ENCODE measurements around the gene ABL2.
A peak's percentile ranks its signal among the peaks of the same experiment; 100 is the strongest.

Gene ABL2

GRCh38 chr1:179129702-179130473 is 99.6 kb downstream of the ABL2 start:
- H3K4me3 ChIP-seq (ENCODE audit: low read depth, low read length): peak overlapping the region; percentile 54
- TF ChIP-seq POLR2A (IDR thresholded peaks at IDR 0.05; ENCODE audit: extremely low read depth, insufficient read length) (no peak), MAX (IDR thresholded peaks at IDR 0.05; ENCODE audit: low read depth, low read length) (peak; percentile 52; the same call in 1 of the 2 replicates)
- peak; percentile 73 for DNase-seq (ENCODE audit: low read depth)

DNA sequence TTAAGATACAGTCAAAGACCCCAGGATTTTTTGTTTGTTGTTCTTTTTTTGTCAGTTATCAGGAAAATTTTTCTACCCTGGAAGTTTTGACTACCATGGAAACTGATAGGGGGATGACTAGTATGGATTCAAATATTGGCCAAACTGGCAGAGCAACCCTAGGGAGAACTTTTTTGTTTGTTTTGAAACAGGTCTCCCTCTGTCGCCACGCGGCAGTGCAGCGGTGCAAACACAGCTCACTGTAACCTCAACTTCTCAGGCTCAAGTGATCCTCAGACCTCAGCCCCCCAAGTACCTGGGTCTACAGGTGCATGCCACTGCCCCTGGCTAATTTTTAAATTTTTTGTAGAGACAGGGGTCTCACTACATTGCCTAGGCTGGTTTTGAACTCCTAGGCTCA is 101.0 kb downstream of the ABL2 start:
- no peak for DNase-seq (ENCODE audit: low read depth)
- TF ChIP-seq CTCF (IDR thresholded peaks at IDR 0.05; ENCODE audit: low read depth, low read length): no peak
- TF ChIP-seq POLR2A (IDR thresholded peaks at IDR 0.05; ENCODE audit: extremely low read depth, insufficient read length): no peak
- TF ChIP-seq MAX (IDR thresholded peaks at IDR 0.05; ENCODE audit: low read depth, low read length): no peak
- TF ChIP-seq MYC (IDR thresholded peaks at IDR 0.05; ENCODE audit: low read depth, low read length): no peak
- no peak overlapping the region for H3K4me3 ChIP-seq (ENCODE audit: low read depth, low read length)

DNA sequence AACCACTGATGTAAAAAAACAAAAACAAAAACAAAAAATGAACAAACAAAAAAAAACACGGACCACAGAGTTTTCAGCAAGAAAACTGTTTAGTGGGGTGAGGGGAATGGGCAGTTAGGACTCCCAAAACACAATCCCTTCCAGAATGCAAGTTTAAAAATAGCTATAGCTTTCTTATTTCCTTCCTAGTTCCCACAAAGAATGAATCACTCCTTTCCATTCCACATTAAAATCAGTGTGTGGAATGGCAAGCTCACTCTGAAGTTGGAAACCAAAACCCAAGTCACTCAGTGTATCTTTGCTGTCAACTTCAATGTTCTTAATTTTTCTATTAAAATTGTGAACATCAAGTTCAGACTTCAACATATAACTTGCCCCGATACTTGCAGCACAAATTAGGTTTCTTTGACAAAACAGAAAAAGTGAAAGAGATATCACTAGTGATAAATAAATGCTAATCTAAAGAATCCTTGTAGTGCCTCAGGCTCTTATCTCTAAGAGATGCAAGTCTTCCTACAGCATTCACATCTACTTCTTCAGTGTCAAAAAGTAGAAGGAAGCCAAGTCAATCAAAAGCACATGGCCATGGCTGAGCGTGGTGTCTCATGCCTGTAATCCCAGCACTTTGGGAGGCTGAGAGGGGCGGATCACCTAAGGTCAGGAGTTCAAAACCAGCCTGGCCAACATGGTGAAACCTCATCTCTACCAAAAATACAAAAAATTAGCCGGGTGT is 102.1 kb downstream of the ABL2 start:
- H3K4me3 ChIP-seq (ENCODE audit: low read depth, low read length): no peak overlapping the region
- DNase-seq (ENCODE audit: low read depth): no peak
- TF ChIP-seq CTCF (IDR thresholded peaks at IDR 0.05; ENCODE audit: low read depth, low read length) (no peak), POLR2A (IDR thresholded peaks at IDR 0.05; ENCODE audit: extremely low read depth, insufficient read length) (no peak)

GRCh38 chr1:179126338-179127060 is 103.0 kb downstream of the ABL2 start:
- no peak overlapping the region for H3K4me3 ChIP-seq (ENCODE audit: low read depth, low read length)
- TF ChIP-seq MAX (IDR thresholded peaks at IDR 0.05; ENCODE audit: low read depth, low read length) (no peak), MYC (IDR thresholded peaks at IDR 0.05; ENCODE audit: low read depth, low read length) (no peak), POLR2A (IDR thresholded peaks at IDR 0.05; ENCODE audit: extremely low read depth, insufficient read length) (no peak), CTCF (IDR thresholded peaks at IDR 0.05; ENCODE audit: low read depth, low read length) (no peak)
- DNase-seq (ENCODE audit: low read depth): no peak

DNA sequence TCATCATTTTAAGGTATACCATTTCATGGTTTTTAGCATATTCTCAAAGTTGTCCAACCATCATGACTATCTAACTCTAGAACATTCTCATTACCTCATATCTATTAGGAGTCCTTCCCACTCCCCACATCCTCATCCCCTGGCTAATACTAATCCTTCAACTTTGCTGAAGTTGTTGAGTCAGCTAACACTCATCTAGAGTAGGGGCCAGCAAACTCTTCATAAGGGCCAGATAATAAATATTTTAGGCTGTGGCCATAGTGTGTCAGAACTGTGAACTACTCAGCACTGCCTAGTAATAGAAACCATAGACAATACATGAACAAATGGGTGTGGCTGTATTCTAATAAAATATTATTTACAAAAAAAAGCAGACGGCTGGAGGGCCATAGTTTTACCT is 104.6 kb downstream of the ABL2 start:
- DNase-seq (ENCODE audit: low read depth): no peak
- no peak for TF ChIP-seq CTCF (IDR thresholded peaks at IDR 0.05; ENCODE audit: low read depth, low read length)
- TF ChIP-seq POLR2A (IDR thresholded peaks at IDR 0.05; ENCODE audit: extremely low read depth, insufficient read length): no peak
- TF ChIP-seq MAX (IDR thresholded peaks at IDR 0.05; ENCODE audit: low read depth, low read length): no peak
- TF ChIP-seq MYC (IDR thresholded peaks at IDR 0.05; ENCODE audit: low read depth, low read length): no peak
- H3K4me3 ChIP-seq (ENCODE audit: low read depth, low read length): no peak overlapping the region
